ENCODE results near the gene CORO2A. TPM values are rescaled to one million over a fixed set of nuclear protein-coding genes. Genes with fewer than 3 reads are reported as not detected.

The CORO2A gene
- total RNA-seq, 3 donors from 2014 or later: 1.6 to 2.1 (median 1.7) TPM

Other genes starting within 250 kb of the CORO2A start
- 100 to 1,000 TPM; 307 to 343 (median 326) TPM for gene ANP32B, start 209.3 kb downstream of the CORO2A start, total RNA-seq
- gene NANS, start 135.9 kb downstream of the CORO2A start, total RNA-seq: 10 to 100 TPM; 48.4 to 57.2 (median 49.1) TPM
- gene TRIM14, start 73.4 kb downstream of the CORO2A start, total RNA-seq: 10 to 100 TPM; 30.4 to 40.6 (median 32.5) TPM
- gene TBC1D2, start 63.0 kb upstream of the CORO2A start, total RNA-seq: 1 to 10 TPM; 1.7 to 2.8 (median 1.9) TPM